ENCODE data around the gene TKT.

GRCh38 chr3:53253707-53254508, 1.9 kb downstream of the TKT start:
- TF ChIP-seq CTCF (IDR thresholded peaks at IDR 0.05) = no peak
- no peak for TF ChIP-seq EP300 (IDR thresholded peaks at IDR 0.05)

Data from ovary (tissue), 3 donors.